Measurements from ENCODE around the gene SCIMP. TPM values are rescaled to one million over a fixed set of nuclear protein-coding genes. Genes with fewer than 3 reads are reported as not detected.
"Not testable (repeated sequence)": the region's sequence is repeated elsewhere in the genome, so short reads cannot be mapped to it uniquely, and the experiment has no call there.

Gene SCIMP
- total RNA-seq, 1 experiment from 2014 or later, result not detected

DNA sequence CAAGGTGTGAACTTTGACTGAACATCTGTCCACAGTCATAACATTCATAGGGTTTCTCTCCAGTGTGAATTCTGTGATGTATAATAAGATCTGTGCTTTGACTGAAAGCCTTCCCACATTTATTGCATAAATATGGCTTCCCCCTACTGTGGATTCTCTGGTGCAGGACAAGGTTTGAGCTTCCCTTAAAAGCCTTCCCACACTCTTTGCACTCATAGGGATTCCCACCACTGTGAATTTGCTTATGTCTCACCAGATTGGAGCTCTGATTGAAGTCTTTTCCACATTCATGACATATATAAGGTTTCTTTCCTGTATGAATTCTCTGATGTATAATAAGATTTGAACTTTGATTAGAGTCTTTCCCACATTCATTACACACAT is 51.3 kb downstream of the SCIMP start:
- no TSS peak for BruUV-seq (replicated peaks)
- peaks cover 15% of the 10 kb centered on the region for H3K36me3 Mint-ChIP-seq (ENCODE audit: insufficient read depth, unreplicated experiment)
- H3K27me3 Mint-ChIP-seq (ENCODE audit: insufficient read depth, unreplicated experiment), result no peaks in the 10 kb centered on the region
- DNase-seq (ENCODE audit: unreplicated experiment), result no peak
- peaks cover 18% of the 10 kb centered on the region for H3K9me3 Mint-ChIP-seq (ENCODE audit: unreplicated experiment)
- POLR2A ChIA-PET, result no interaction called here
- TF ChIP-seq, protein P1, sequence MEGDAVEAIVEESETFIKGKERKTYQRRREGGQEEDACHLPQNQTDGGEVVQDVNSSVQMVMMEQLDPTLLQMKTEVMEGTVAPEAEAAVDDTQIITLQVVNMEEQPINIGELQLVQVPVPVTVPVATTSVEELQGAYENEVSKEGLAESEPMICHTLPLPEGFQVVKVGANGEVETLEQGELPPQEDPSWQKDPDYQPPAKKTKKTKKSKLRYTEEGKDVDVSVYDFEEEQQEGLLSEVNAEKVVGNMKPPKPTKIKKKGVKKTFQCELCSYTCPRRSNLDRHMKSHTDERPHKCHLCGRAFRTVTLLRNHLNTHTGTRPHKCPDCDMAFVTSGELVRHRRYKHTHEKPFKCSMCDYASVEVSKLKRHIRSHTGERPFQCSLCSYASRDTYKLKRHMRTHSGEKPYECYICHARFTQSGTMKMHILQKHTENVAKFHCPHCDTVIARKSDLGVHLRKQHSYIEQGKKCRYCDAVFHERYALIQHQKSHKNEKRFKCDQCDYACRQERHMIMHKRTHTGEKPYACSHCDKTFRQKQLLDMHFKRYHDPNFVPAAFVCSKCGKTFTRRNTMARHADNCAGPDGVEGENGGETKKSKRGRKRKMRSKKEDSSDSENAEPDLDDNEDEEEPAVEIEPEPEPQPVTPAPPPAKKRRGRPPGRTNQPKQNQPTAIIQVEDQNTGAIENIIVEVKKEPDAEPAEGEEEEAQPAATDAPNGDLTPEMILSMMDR (IDR thresholded peaks at IDR 0.05; ENCODE audit: unreplicated experiment), result no peak
- no peak overlapping the region for H3K27ac Mint-ChIP-seq (ENCODE audit: low read depth, unreplicated experiment)
- no peak overlapping the region for H3K4me3 Mint-ChIP-seq (ENCODE audit: unreplicated experiment)
- H3K4me1 Mint-ChIP-seq (ENCODE audit: insufficient read depth, unreplicated experiment), result no peaks in the 10 kb centered on the region
- CTCF ChIA-PET, result interaction anchor here (2.4 kb wide), 1 partner anchor 8 kb away, joined by 11 read pairs; the partner anchor contains the start of gene ZNF594
- intact Hi-C loops (cut with micrococcal nuclease), result no loop called here

DNA sequence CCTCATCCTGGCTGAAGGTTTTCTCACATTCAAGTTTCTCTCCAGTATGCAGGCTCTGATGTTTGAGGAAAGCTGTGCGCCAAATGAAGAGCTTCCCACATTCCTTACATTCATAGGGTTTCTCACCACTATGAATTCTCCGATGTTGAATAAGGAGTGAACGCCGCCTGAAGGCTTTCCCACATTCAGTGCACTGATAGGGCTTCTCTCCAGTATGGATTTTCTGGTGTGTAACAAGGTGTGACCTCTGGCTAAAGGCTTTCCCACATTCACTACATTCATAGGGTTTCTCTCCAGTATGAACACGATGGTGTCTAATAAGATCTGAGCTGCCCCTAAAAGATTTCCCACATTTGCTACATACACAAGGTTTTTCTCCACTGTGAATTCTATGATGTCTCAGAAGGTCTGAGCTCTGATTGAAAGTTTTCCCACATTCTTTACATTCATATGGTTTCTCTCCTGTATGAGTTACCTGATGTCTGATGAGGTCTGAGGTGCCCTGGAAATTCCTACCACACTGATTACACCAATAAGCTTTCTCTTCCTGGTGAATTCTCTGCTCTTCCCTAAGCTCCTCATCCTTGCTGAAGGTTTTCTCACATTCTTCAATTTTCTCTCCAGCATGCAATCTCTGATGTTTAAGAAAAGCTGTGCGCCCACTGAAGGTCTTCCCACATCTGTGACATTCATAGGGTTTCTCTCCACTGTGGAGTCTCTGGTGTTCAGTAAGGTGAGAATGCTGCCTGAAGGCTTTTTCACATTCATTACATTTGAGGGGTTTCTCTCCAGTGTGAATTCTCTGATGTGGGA is 51.9 kb downstream of the SCIMP start:
- intact Hi-C loops (cut with micrococcal nuclease), result no loop called here
- BruUV-seq (replicated peaks), result no TSS peak
- H3K36me3 Mint-ChIP-seq (ENCODE audit: insufficient read depth, unreplicated experiment), result peaks cover 15% of the 10 kb centered on the region
- no peaks in the 10 kb centered on the region for H3K27me3 Mint-ChIP-seq (ENCODE audit: insufficient read depth, unreplicated experiment)
- no peak overlapping the region for H3K27ac Mint-ChIP-seq (ENCODE audit: low read depth, unreplicated experiment)
- no peaks in the 10 kb centered on the region for H3K4me1 Mint-ChIP-seq (ENCODE audit: insufficient read depth, unreplicated experiment)
- CTCF ChIA-PET, result interaction anchor here (2.4 kb wide), 1 partner anchor 9 kb away, joined by 11 read pairs; the partner anchor contains the start of gene ZNF594
- H3K9me3 Mint-ChIP-seq (ENCODE audit: unreplicated experiment), result peaks cover 18% of the 10 kb centered on the region
- no peak for DNase-seq (ENCODE audit: unreplicated experiment)
- POLR2A ChIA-PET, result no interaction called here
- TF ChIP-seq, protein P1 (IDR thresholded peaks at IDR 0.05; ENCODE audit: unreplicated experiment), result no peak
- H3K4me3 Mint-ChIP-seq (ENCODE audit: unreplicated experiment), result no peak overlapping the region

DNA sequence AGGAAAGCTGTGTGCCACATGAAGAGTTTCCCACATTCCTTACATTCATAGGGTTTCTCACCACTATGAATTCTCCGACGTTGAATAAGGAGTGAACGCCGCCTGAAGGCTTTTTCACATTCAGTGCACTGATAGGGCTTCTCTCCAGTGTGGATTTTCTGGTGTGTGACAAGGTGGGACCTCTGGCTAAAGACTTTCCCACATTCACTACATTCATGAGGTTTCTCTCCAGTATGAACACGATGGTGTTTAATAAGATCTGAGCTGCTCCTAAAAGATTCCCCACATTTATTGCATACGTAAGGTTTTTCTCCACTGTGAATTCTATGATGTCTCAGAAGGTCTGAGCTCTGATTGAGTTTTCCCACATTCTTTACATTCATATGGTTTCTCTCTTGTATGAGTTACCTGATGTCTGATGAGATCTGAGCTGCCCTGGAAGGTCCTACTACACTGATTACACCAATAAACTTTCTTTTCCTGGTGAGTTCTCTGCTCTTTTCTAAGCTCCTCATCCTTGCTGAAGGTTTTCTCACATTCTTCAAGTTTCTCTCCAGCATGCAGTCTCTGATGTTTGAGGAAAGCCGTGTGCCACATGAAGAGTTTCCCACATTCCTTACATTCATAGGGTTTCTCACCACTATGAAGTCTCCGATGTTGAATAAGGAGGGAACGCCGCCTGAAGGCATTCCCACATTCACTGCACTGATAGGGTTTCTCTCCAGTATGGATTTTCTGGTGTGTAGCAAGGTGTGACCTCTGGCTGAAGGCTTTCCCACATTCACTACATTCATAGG is 53.0 kb downstream of the SCIMP start:
- intact Hi-C loops (cut with micrococcal nuclease), result no loop called here
- H3K27ac Mint-ChIP-seq (ENCODE audit: low read depth, unreplicated experiment), result no peak overlapping the region
- no peaks in the 10 kb centered on the region for H3K4me1 Mint-ChIP-seq (ENCODE audit: insufficient read depth, unreplicated experiment)
- BruUV-seq (replicated peaks), result no TSS peak
- peaks cover 15% of the 10 kb centered on the region for H3K36me3 Mint-ChIP-seq (ENCODE audit: insufficient read depth, unreplicated experiment)
- no peaks in the 10 kb centered on the region for H3K27me3 Mint-ChIP-seq (ENCODE audit: insufficient read depth, unreplicated experiment)
- POLR2A ChIA-PET, result no interaction called here
- no peak overlapping the region for H3K4me3 Mint-ChIP-seq (ENCODE audit: unreplicated experiment)
- DNase-seq (ENCODE audit: unreplicated experiment), result no peak
- TF ChIP-seq, protein P1 (IDR thresholded peaks at IDR 0.05; ENCODE audit: unreplicated experiment), result no peak
- CTCF ChIA-PET, result interaction anchor here (2.4 kb wide), 1 partner anchor 10 kb away, joined by 11 read pairs; the partner anchor contains the start of gene ZNF594
- H3K9me3 Mint-ChIP-seq (ENCODE audit: unreplicated experiment), result peaks cover 12% of the 10 kb centered on the region

DNA sequence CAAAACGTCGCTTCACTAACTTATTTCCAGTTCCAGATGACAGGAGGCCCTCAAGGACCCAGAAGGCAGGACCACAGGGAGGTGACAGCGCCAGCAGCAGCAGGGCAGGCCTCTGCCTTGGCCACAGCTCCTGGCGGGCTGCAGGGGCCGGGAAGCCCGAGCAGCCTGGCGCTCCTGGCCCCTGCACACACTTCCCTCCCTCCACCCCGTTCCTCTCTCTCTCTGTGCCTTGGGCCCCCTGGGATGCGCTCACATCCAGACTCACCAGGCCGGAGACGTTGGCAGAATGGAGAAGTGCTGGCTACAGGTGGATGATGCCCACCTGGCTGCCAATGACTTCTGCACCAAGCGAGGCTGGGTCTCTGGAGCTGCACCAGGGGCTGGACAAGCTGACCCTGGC is 55.7 kb downstream of the SCIMP start:
- TF ChIP-seq, protein P1 (IDR thresholded peaks at IDR 0.05; ENCODE audit: unreplicated experiment), result no peak
- H3K27me3 Mint-ChIP-seq (ENCODE audit: insufficient read depth, unreplicated experiment), result no peaks in the 10 kb centered on the region
- CTCF ChIA-PET, result no interaction called here
- POLR2A ChIA-PET, result no interaction called here
- BruUV-seq (replicated peaks), result no TSS peak
- H3K27ac Mint-ChIP-seq (ENCODE audit: low read depth, unreplicated experiment), result no peak overlapping the region
- peaks cover 17% of the 10 kb centered on the region for H3K9me3 Mint-ChIP-seq (ENCODE audit: unreplicated experiment)
- peaks cover 15% of the 10 kb centered on the region for H3K36me3 Mint-ChIP-seq (ENCODE audit: insufficient read depth, unreplicated experiment)
- H3K4me3 Mint-ChIP-seq (ENCODE audit: unreplicated experiment), result no peak overlapping the region
- intact Hi-C loops (cut with micrococcal nuclease), result no loop called here
- DNase-seq (ENCODE audit: unreplicated experiment), result no peak
- no peaks in the 10 kb centered on the region for H3K4me1 Mint-ChIP-seq (ENCODE audit: insufficient read depth, unreplicated experiment)

DNA sequence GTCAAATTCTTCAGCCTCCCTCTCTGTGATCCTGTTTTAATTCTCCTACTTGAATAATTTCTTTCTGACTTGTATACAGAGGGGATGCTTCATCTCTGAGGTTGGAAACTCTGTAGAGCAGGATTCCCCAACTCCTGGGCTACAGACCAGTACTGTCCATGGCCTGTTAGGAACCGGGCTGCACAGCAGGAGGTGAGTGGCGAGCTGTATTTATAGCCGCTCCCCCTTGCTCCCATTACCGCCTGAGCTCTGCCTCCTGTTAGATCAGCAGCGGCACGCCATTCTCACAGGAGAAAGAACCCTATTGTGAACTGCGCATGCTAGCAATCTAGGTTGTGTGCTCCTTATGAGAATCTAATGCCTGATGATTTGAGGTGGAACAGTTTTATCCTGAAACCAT is 59.6 kb downstream of the SCIMP start:
- BruUV-seq (replicated peaks); H3K36me3 Mint-ChIP-seq (ENCODE audit: insufficient read depth, unreplicated experiment); H3K27ac Mint-ChIP-seq (ENCODE audit: low read depth, unreplicated experiment); POLR2A ChIA-PET; CTCF ChIA-PET; H3K27me3 Mint-ChIP-seq (ENCODE audit: insufficient read depth, unreplicated experiment); intact Hi-C loops (cut with micrococcal nuclease); H3K9me3 Mint-ChIP-seq (ENCODE audit: unreplicated experiment); H3K4me3 Mint-ChIP-seq (ENCODE audit: unreplicated experiment); H3K4me1 Mint-ChIP-seq (ENCODE audit: insufficient read depth, unreplicated experiment); DNase-seq (ENCODE audit: unreplicated experiment): not testable (repeated sequence)
